ENCODE data around the gene RAB31. TPM values are rescaled to one million over a fixed set of nuclear protein-coding genes. Genes with fewer than 3 reads are reported as not detected.

The RAB31 gene
- total RNA-seq, 4 donors from 2014 or later: 108 to 181 (median 136) TPM

- peaks cover 0 to 5% (median 0%) of the 10 kb centered on the region in 3 donors for H3K4me1 ChIP-seq
- 81 to 84% methylated on average over 3 to 4 of the region's 4 CpGs for WGBS, 2 donors (ENCODE audit: low coverage in 1 of 2)
- peaks cover 0 to 7% of the 10 kb centered on the region in 2 donors for H3K36me3 ChIP-seq
- TF ChIP-seq POLR2AphosphoS5 (IDR thresholded peaks at IDR 0.05): no peak
- no peak for TF ChIP-seq EP300 (IDR thresholded peaks at IDR 0.05)
- no peak for TF ChIP-seq CTCF (IDR thresholded peaks at IDR 0.05)
- no peak for TF ChIP-seq POLR2A (IDR thresholded peaks at IDR 0.05)
- no peaks in the 10 kb centered on the region for H3K27me3 ChIP-seq
- no peak overlapping the region for H3K4me3 ChIP-seq
- no peak for ATAC-seq
- H3K27ac ChIP-seq: peak overlapping the region in 3 of 4 donors; percentile 27 to 56 (median 49)
- no peaks in the 10 kb centered on the region for H3K9me3 ChIP-seq
Measured at GRCh38 chr18:9817286-9817685, 109.2 kb downstream of the RAB31 start.

GRCh38 chr18:9817725-9818422, 109.8 kb downstream of the RAB31 start:
- 53 to 64% methylated on average over 8 of the region's 8 CpGs for WGBS, 2 donors (ENCODE audit: low coverage in 1 of 2)

GRCh38 chr18:9818423-9818734, 110.3 kb downstream of the RAB31 start:
- 77 to 88% methylated on average over 2 of the region's 2 CpGs for WGBS, 2 donors (ENCODE audit: low coverage in 1 of 2)
- ATAC-seq: no peak
- TF ChIP-seq POLR2A (IDR thresholded peaks at IDR 0.05) (no peak), POLR2AphosphoS5 (IDR thresholded peaks at IDR 0.05) (no peak), EP300 (IDR thresholded peaks at IDR 0.05) (no peak), CTCF (IDR thresholded peaks at IDR 0.05) (no peak)

More at GRCh38 chr18:9817725-9818422, 109.8 kb downstream of the RAB31 start:
- Histone ChIP-seq H3K36me3 (peaks cover 0 to 7% of the 10 kb centered on the region in 2 donors), H3K4me3 (no peak overlapping the region), H3K9me3 (no peaks in the 10 kb centered on the region), H3K4me1 (peaks cover 0 to 5% (median 0%) of the 10 kb centered on the region in 3 donors), H3K27me3 (no peaks in the 10 kb centered on the region), H3K27ac (peak overlapping the region in 3 of 4 donors; percentile 27 to 56 (median 49))
- peak in 1 of 4 experiments; percentile 12 for TF ChIP-seq CTCF (IDR thresholded peaks at IDR 0.05)
- TF ChIP-seq EP300 (IDR thresholded peaks at IDR 0.05): no peak
- peak; percentile 36 for ATAC-seq

GRCh38 chr18:9820127-9820526, 112.0 kb downstream of the RAB31 start:
- TF ChIP-seq EP300 (IDR thresholded peaks at IDR 0.05): no peak
- TF ChIP-seq POLR2A (IDR thresholded peaks at IDR 0.05): no peak
- no peak for TF ChIP-seq POLR2AphosphoS5 (IDR thresholded peaks at IDR 0.05)
- TF ChIP-seq CTCF (IDR thresholded peaks at IDR 0.05): no peak
- Histone ChIP-seq H3K27me3 (no peaks in the 10 kb centered on the region), H3K4me1 (peaks cover 9 to 21% (median 17%) of the 10 kb centered on the region in 3 donors), H3K9me3 (no peaks in the 10 kb centered on the region), H3K36me3 (peaks cover 0 to 7% of the 10 kb centered on the region in 2 donors), H3K27ac (no peak overlapping the region), H3K4me3 (no peak overlapping the region)
- ATAC-seq: no peak

More at GRCh38 chr18:9818423-9818734, 110.3 kb downstream of the RAB31 start:
- Histone ChIP-seq H3K4me1 (peaks cover 0 to 8% (median 0%) of the 10 kb centered on the region in 3 donors), H3K36me3 (peaks cover 0 to 7% of the 10 kb centered on the region in 2 donors), H3K9me3 (no peaks in the 10 kb centered on the region), H3K27ac (peak overlapping the region in 1 of 4 donors; percentile 49), H3K27me3 (no peaks in the 10 kb centered on the region), H3K4me3 (no peak overlapping the region)

GRCh38 chr18:9820719-9821118, 112.6 kb downstream of the RAB31 start:
- peaks cover 0 to 7% of the 10 kb centered on the region in 2 donors for H3K36me3 ChIP-seq
- H3K27me3 ChIP-seq: no peaks in the 10 kb centered on the region
- H3K9me3 ChIP-seq: no peaks in the 10 kb centered on the region
- ATAC-seq: no peak
- no peak overlapping the region for H3K27ac ChIP-seq
- no peak overlapping the region for H3K4me3 ChIP-seq
- peaks cover 10 to 27% (median 23%) of the 10 kb centered on the region in 3 donors for H3K4me1 ChIP-seq
- no peak for TF ChIP-seq EP300 (IDR thresholded peaks at IDR 0.05)
- TF ChIP-seq POLR2A (IDR thresholded peaks at IDR 0.05): no peak
- 82 to 89% methylated on average over 4 of the region's 4 CpGs for WGBS, 2 donors (ENCODE audit: low coverage in 1 of 2)
